NCI-H226 (cell line): Measurements from ENCODE around the gene ITSN1.
"Not testable (repeated sequence)": the region's sequence is repeated elsewhere in the genome, so short reads cannot be mapped to it uniquely, and the experiment has no call there.

Source experiments
- DNase-seq: peaks from one replicate; pipeline ENCODE4 v3.0.0-alpha.2; 2015

The ITSN1 gene

GRCh38 chr21:33775100-33775828 is 133.0 kb downstream of the ITSN1 start:
- DNase-seq: no peak

- DNase-seq: no peak
These were observed 138.3 kb downstream of the ITSN1 start for GRCh38 chr21:33780631-33781030.

GRCh38 chr21:33781121-33781520 is 138.8 kb downstream of the ITSN1 start:
- DNase-seq: no peak

- no peak for DNase-seq
These were observed 141.1 kb downstream of the ITSN1 start for GRCh38 chr21:33783187-33783979.

GRCh38 chr21:33787431-33787830 is 145.1 kb downstream of the ITSN1 start:
- no peak for DNase-seq

- DNase-seq: not testable (repeated sequence)
These were observed 146.1 kb downstream of the ITSN1 start for GRCh38 chr21:33788438-33788837.

- no peak for DNase-seq
These were observed 147.4 kb downstream of the ITSN1 start for GRCh38 chr21:33789697-33790096.

- DNase-seq: no peak
These were observed 148.8 kb downstream of the ITSN1 start for GRCh38 chr21:33791073-33791472.

GRCh38 chr21:33794596-33794995 is 152.3 kb downstream of the ITSN1 start:
- DNase-seq: no peak

- DNase-seq: no peak
These were observed 155.3 kb downstream of the ITSN1 start for GRCh38 chr21:33797565-33797964.

- no peak for DNase-seq
These were observed 157.2 kb downstream of the ITSN1 start for GRCh38 chr21:33799378-33800090.

- no peak for DNase-seq
These were observed 158.6 kb downstream of the ITSN1 start for GRCh38 chr21:33800753-33801423.

GRCh38 chr21:33801424-33802405 is 159.4 kb downstream of the ITSN1 start:
- DNase-seq: peak; percentile 87

GRCh38 chr21:33802481-33802880 is 160.2 kb downstream of the ITSN1 start:
- no peak for DNase-seq

- no peak for DNase-seq
These were observed 166.5 kb downstream of the ITSN1 start for GRCh38 chr21:33808715-33809367.

GRCh38 chr21:33810766-33811165 is 168.5 kb downstream of the ITSN1 start:
- DNase-seq: no peak

GRCh38 chr21:33811167-33812010 is 169.1 kb downstream of the ITSN1 start:
- no peak for DNase-seq

- DNase-seq: no peak
These were observed 171.6 kb downstream of the ITSN1 start for GRCh38 chr21:33813832-33814365.

GRCh38 chr21:33815143-33815707 is 172.9 kb downstream of the ITSN1 start:
- DNase-seq: no peak

- no peak for DNase-seq
These were observed 173.9 kb downstream of the ITSN1 start for GRCh38 chr21:33816174-33816573.
